GM12874 (cell line): ENCODE data around the gene HNRNPAB.

ENCODE experiments used
- CTCF ChIP-seq: IDR thresholded peaks from 2 replicates; pipeline ENCODE4 v1.5.1; 2011; ENCODE audit warnings: low read depth, mild to moderate bottlenecking, control low read depth, low read length, moderate library complexity; ENCODE audit not compliant: insufficient read depth

The HNRNPAB gene

GRCh38 chr5:178238313-178238635, 33.9 kb downstream of the HNRNPAB start:
- TF ChIP-seq CTCF, result no peak

GRCh38 chr5:178238711-178239592, 34.6 kb downstream of the HNRNPAB start:
- TF ChIP-seq CTCF, result no peak

- no peak for TF ChIP-seq CTCF
Measured at GRCh38 chr5:178240341-178240741, 36.0 kb downstream of the HNRNPAB start.

GRCh38 chr5:178240766-178241165, 36.4 kb downstream of the HNRNPAB start:
- no peak for TF ChIP-seq CTCF

- no peak for TF ChIP-seq CTCF
Measured at GRCh38 chr5:178241231-178241663, 36.9 kb downstream of the HNRNPAB start.

GRCh38 chr5:178241688-178242231, 37.4 kb downstream of the HNRNPAB start:
- TF ChIP-seq CTCF, result no peak

GRCh38 chr5:178242416-178242815, 38.1 kb downstream of the HNRNPAB start:
- no peak for TF ChIP-seq CTCF
